Mucosa of stomach (tissue), 1 donor: ENCODE data around the gene SH3RF3.

ENCODE experiments used
- H3K27me3 ChIP-seq: one replicate; pipeline ENCODE4 v1.7.0; 2013; ENCODE audit warnings: mild to moderate bottlenecking, low read length; ENCODE audit not compliant: control insufficient read depth, insufficient read depth
- H3K36me3 ChIP-seq: one replicate; pipeline ENCODE4 v1.7.0; 2013; ENCODE audit warnings: low read length; ENCODE audit not compliant: control insufficient read depth, insufficient read depth
- H3K4me1 ChIP-seq: one replicate; pipeline ENCODE4 v1.7.0; 2013; ENCODE audit warnings: mild to moderate bottlenecking, low read length; ENCODE audit not compliant: control insufficient read depth, insufficient read depth
- H3K4me3 ChIP-seq: one replicate; pipeline ENCODE4 v1.7.0; 2013; ENCODE audit warnings: low read length
- H3K9ac ChIP-seq: one replicate; pipeline ENCODE4 v1.7.0; 2013; ENCODE audit warnings: mild to moderate bottlenecking, low read length, moderate library complexity
- H3K9me3 ChIP-seq: one replicate; pipeline ENCODE4 v1.7.0; 2013; ENCODE audit warnings: mild to moderate bottlenecking, low read length, moderate library complexity; ENCODE audit not compliant: control insufficient read depth
- donor health status: Pancreatic carcinoma.

The SH3RF3 gene

GRCh38 chr2:109410039-109410815 lies 281.2 kb downstream of the SH3RF3 start:
- no peaks in the 10 kb centered on the region for H3K36me3 ChIP-seq
- no peak overlapping the region for H3K4me3 ChIP-seq
- H3K4me1 ChIP-seq = peaks cover 4% of the 10 kb centered on the region
- no peaks in the 10 kb centered on the region for H3K9me3 ChIP-seq
- H3K9ac ChIP-seq = no peak overlapping the region
- H3K27me3 ChIP-seq = peaks cover 3% of the 10 kb centered on the region

DNA sequence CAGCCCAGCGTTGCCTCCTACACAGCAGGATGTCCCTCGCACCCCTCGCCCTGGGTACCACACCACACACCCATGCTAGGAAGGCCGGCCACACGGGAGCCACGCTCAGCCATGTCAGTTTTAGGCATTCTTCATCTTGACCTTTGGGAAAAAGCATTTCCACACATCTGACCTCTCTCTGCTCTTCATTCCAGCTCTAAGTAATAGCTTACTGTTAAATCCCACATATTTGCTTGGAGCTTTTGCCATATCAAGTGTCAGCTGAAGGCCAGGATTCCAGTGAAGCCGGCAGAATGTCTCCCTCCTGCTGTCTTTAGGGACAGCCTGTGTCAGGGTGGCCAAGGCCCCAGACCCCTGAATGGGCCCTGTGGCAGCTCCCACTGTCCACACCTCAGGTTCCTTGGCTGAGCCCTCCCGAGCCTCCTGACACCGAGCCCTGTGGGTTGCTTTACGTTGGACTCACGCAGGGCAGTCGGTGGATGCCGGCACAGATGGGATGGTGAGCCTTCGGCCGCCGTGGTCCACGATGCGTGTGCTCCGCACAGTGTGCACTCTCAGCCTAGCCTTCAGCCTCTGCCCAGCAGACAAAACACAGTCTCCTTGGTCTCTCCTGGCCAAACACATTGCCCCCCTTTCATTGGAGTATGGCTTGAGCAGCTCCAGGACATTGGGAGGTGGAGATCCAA lies 282.8 kb downstream of the SH3RF3 start:
- Histone ChIP-seq H3K4me3 (no peak overlapping the region), H3K9ac (no peak overlapping the region), H3K9me3 (no peaks in the 10 kb centered on the region), H3K27me3 (peaks cover 3% of the 10 kb centered on the region), H3K4me1 (peaks cover 4% of the 10 kb centered on the region), H3K36me3 (no peaks in the 10 kb centered on the region)

DNA sequence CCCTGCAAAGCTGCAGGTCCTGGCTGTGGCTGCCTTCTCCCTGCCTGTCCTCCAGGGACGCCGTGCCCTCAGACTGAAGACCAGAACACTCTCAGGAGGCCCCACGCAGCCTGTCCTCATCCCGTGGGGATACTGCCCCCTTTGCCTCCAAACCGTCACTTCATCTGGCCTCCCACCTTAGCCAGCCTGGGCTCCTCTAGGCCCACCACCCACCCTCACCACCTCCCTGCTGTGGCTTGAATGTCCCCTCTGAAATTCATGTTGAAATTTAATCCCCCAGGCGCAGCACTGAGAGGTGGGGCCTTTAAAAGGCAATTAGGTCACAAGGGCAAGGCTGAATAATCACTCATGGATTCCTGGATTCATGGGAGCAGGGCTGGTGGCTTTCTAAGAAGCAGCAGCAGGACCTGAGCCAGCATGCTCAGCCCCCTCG lies 286.6 kb downstream of the SH3RF3 start:
- Histone ChIP-seq H3K9ac (no peak overlapping the region), H3K9me3 (no peaks in the 10 kb centered on the region), H3K36me3 (no peaks in the 10 kb centered on the region), H3K27me3 (no peaks in the 10 kb centered on the region), H3K4me3 (no peak overlapping the region), H3K4me1 (no peaks in the 10 kb centered on the region)

DNA sequence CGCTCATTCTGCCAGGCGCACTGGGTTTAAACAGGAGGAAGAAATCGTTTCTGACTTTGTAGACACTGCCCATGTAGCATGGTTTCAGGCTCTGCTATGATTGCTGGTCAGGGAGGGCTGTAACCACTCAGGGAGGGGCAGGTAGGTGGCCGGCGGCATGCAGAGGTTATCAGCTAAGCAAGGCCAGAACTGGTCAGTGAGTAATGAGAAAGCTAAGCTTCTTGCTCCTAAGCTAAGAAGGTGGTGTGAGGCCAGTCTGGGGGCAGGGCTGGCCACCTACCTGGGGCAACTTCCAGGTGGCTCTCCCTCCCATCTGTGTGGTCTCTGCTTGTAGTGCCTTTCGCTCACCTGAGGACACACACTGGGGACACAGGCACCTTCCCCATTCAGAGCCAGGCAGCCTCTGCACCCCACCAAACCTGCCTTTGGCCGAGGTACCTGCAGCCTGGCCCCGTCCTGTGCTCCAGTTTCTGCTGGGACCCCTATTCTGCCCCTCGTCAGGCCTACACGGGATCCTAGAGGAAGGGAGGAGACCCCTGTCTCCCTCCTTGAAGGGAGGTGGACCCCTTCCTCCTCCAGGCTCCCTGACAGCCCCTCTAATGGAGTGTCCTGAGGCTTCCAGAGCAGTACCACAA lies 288.8 kb downstream of the SH3RF3 start:
- Histone ChIP-seq H3K4me1 (no peaks in the 10 kb centered on the region), H3K9me3 (no peaks in the 10 kb centered on the region), H3K4me3 (no peak overlapping the region), H3K36me3 (no peaks in the 10 kb centered on the region), H3K9ac (no peak overlapping the region), H3K27me3 (no peaks in the 10 kb centered on the region)

DNA sequence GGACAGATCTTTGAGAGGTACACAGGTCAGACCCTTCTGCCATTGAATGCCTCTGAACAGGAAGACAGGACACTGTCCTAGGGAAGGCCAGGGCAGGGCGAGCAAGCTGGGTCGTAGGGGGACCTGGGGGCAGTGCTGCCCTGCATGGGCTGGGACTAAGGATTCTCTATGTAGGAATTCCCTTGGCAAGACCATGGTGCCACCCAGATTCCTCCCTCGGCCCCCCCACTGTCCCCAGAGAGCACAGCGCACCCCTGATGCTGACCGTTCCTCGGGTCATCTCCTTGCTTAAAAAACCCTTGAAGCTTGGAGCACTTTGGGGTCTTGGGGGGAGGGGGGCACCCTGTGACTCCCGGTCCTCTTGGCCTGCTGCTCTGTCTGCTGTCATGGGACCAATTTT lies 289.7 kb downstream of the SH3RF3 start:
- Histone ChIP-seq H3K36me3 (no peaks in the 10 kb centered on the region), H3K4me3 (no peak overlapping the region), H3K9ac (no peak overlapping the region), H3K9me3 (no peaks in the 10 kb centered on the region), H3K27me3 (no peaks in the 10 kb centered on the region), H3K4me1 (no peaks in the 10 kb centered on the region)

- no peaks in the 10 kb centered on the region for H3K27me3 ChIP-seq
Measured at GRCh38 chr2:109419171-109419756, 290.3 kb downstream of the SH3RF3 start.

GRCh38 chr2:109419960-109420370 lies 291.0 kb downstream of the SH3RF3 start:
- H3K4me1 ChIP-seq = no peaks in the 10 kb centered on the region
- H3K9me3 ChIP-seq = no peaks in the 10 kb centered on the region
- H3K27me3 ChIP-seq = no peaks in the 10 kb centered on the region
- no peak overlapping the region for H3K4me3 ChIP-seq
- no peaks in the 10 kb centered on the region for H3K36me3 ChIP-seq
- H3K9ac ChIP-seq = no peak overlapping the region

More at GRCh38 chr2:109419171-109419756, 290.3 kb downstream of the SH3RF3 start:
- Histone ChIP-seq H3K4me3 (no peak overlapping the region), H3K36me3 (no peaks in the 10 kb centered on the region), H3K9ac (no peak overlapping the region), H3K4me1 (no peaks in the 10 kb centered on the region), H3K9me3 (no peaks in the 10 kb centered on the region)

DNA sequence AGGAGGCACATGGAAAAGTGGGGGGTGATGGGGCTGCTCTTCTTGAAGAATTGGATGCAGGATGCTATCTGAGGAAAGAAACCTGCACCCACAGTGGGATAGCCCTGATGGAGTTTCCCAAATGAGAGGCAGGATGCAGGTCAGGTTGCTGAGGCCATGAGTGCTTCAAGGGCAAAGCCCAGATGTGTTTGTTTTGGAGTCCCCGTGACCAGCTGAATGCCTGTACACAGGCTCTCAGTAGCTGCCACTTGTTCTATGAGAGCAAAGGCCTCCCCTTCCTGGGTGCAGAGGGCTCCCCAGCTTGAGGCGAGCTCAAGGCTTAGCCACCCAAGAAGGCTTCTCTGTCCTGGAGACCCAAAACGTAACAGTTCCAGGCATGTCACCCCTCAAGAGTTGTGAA lies 292.1 kb downstream of the SH3RF3 start:
- Histone ChIP-seq H3K27me3 (no peaks in the 10 kb centered on the region), H3K36me3 (no peaks in the 10 kb centered on the region), H3K9me3 (no peaks in the 10 kb centered on the region), H3K4me1 (no peaks in the 10 kb centered on the region), H3K4me3 (no peak overlapping the region), H3K9ac (no peak overlapping the region)

- Histone ChIP-seq H3K4me3 (no peak overlapping the region), H3K9ac (no peak overlapping the region), H3K4me1 (no peaks in the 10 kb centered on the region), H3K36me3 (no peaks in the 10 kb centered on the region), H3K27me3 (no peaks in the 10 kb centered on the region), H3K9me3 (no peaks in the 10 kb centered on the region)
Measured at GRCh38 chr2:109421642-109422041, 292.6 kb downstream of the SH3RF3 start.

- H3K9ac ChIP-seq = no peak overlapping the region
- H3K9me3 ChIP-seq = no peaks in the 10 kb centered on the region
- no peak overlapping the region for H3K4me3 ChIP-seq
- H3K27me3 ChIP-seq = no peaks in the 10 kb centered on the region
- no peaks in the 10 kb centered on the region for H3K36me3 ChIP-seq
- no peaks in the 10 kb centered on the region for H3K4me1 ChIP-seq
Measured at GRCh38 chr2:109422071-109422757, 293.2 kb downstream of the SH3RF3 start.

DNA sequence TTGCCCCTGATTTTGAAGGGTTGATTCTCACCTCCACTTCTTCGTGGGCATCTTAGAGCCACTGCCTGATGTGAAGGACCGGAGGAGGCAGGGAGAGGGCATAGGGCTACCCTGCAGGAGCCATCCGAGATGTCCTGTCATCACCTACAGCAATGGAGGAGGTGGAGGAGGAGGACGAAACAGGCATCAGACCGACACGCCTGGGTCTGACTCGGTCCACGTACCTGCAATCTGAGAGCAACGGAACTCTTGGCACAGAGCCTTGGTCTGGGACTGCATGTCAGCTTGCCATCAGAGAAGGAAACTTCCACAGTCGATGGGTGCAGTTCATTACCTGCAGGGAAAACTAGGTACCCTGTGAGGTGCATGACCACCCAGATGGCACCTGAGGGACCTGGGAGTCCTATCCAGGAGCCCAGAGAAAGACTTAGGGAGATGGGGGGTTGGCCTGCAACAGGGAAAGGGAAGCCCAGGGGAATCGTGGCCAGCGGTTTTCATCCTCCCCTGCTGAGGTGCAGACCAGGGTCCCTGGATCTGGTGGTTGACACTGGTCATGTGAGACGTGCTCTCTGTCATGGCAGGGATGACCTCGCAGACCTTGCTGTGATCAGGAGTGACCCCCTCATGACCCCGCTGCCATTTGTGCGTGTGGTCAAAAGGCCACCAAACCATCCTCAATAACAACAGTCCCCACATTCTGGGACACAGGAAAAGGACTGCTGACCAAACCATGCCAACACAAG lies 293.9 kb downstream of the SH3RF3 start:
- no peaks in the 10 kb centered on the region for H3K36me3 ChIP-seq
- no peaks in the 10 kb centered on the region for H3K27me3 ChIP-seq
- no peaks in the 10 kb centered on the region for H3K9me3 ChIP-seq
- no peak overlapping the region for H3K9ac ChIP-seq
- H3K4me3 ChIP-seq = no peak overlapping the region
- H3K4me1 ChIP-seq = no peaks in the 10 kb centered on the region
